Measurements from ENCODE around the gene NAALADL1. TPM values are rescaled to one million over a fixed set of nuclear protein-coding genes. Genes with fewer than 3 reads are reported as not detected.

Gene NAALADL1
- total RNA-seq, 5 donors from 2014 or later (not counting 1 experiment from before 2014, with no cell fraction given) = 10.2 to 30.1 (median 26.1) TPM

DNA sequence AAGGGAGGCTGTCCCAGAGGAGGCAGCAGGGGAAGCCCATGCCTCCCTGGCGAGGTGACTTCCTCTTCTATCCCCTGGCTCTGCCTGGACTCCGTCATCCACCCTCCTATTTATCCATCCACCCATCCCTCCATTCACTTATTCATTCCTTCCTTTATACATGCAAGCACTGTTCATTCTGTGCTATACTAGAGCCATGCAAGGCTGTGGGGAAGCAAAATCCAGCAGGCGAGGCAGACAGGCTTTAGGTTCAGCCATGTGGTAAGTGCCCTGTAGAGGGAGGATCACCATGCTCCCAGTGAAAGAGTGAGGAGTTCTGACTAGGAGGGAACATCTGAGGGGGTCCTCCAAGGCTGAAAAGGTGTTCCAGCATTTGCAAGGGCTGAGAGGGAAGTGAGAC lies 1.2 kb upstream of the NAALADL1 start:
- Mint-ChIP-seq H3K36me3 (no peaks in the 10 kb centered on the region), H3K4me3 (no peak overlapping the region), H3K4me1 (peaks cover 2 to 6% (median 4%) of the 10 kb centered on the region in 3 donors), H3K27me3 (no peaks in the 10 kb centered on the region), H3K9me3 (no peaks in the 10 kb centered on the region), H3K27ac (no peak overlapping the region)
- peaks cover 0 to 3% of the 10 kb centered on the region in 2 experiments for H3K4me1 ChIP-seq (ENCODE audit: control insufficient read depth in 1 of 2, extremely low read depth in 1 of 2, insufficient read depth in 2 of 2, low read length in 2 of 2)
- no peaks in the 10 kb centered on the region for H3K36me3 ChIP-seq (ENCODE audit: control insufficient read depth in 2 of 2, extremely low read depth in 1 of 2, insufficient read depth in 1 of 2, low read length in 1 of 2)
- no peak overlapping the region for H3K4me3 ChIP-seq (ENCODE audit: control insufficient read depth in 1 of 2, extremely low read depth in 1 of 2, low read length in 1 of 2)
- ChIA-PET POLR2A (no interaction called here), CTCF (no interaction called here)
- no CpG with 5 or more reads among the region's 3 CpGs for WGBS (ENCODE audit: insufficient coverage)
- DNase-seq (no peak), ATAC-seq (replicated peaks in 1 of 4) (no peak)
- peaks cover 0 to 12% of the 10 kb centered on the region in 2 experiments for H3K27me3 ChIP-seq (replicated peaks in 1 of 2; ENCODE audit: control insufficient read depth in 2 of 2, extremely low read depth in 1 of 2, insufficient read depth in 2 of 2, low read length in 1 of 2)
- H3K27ac ChIP-seq (ENCODE audit: low read length) = no peak overlapping the region
- no peaks in the 10 kb centered on the region for H3K9me3 ChIP-seq

DNA sequence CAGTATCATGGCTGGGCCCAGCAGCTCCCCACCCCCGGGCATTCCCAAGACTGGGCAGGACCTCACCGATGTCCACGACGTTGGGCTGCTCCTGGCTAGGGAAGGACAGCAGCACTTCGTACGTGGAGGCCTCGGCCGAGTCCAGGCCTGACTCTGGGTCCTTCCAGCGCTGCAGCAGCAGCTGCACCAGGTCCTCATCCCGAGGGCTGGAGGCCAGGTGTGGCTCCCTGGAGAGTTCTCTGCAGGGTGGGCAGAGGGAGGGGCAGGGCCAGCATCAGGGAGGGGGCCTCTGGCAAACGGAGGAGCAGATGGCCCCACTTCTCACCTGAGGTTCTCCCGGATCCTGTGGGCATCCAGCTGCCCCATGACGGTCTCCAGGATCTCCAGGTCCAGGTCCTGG lies 341 bp downstream of the NAALADL1 start:
- no peak overlapping the region for H3K4me3 Mint-ChIP-seq
- no peaks in the 10 kb centered on the region for H3K27me3 Mint-ChIP-seq
- Histone ChIP-seq H3K4me1 (ENCODE audit: control insufficient read depth in 1 of 2, extremely low read depth in 1 of 2, insufficient read depth in 2 of 2, low read length in 2 of 2) (peaks cover 8 to 17% of the 10 kb centered on the region in 2 experiments), H3K27me3 (replicated peaks in 1 of 2; ENCODE audit: control insufficient read depth in 2 of 2, extremely low read depth in 1 of 2, insufficient read depth in 2 of 2, low read length in 1 of 2) (peaks cover 0 to 16% of the 10 kb centered on the region in 2 experiments), H3K9me3 (no peaks in the 10 kb centered on the region), H3K36me3 (ENCODE audit: control insufficient read depth in 2 of 2, extremely low read depth in 1 of 2, insufficient read depth in 1 of 2, low read length in 1 of 2) (no peaks in the 10 kb centered on the region), H3K4me3 (ENCODE audit: control insufficient read depth in 1 of 2, extremely low read depth in 1 of 2, low read length in 1 of 2) (no peak overlapping the region), H3K27ac (ENCODE audit: low read length) (no peak overlapping the region)
- WGBS (ENCODE audit: insufficient coverage) = 86% methylated on average over 12 of the region's 13 CpGs
- no peaks in the 10 kb centered on the region for H3K36me3 Mint-ChIP-seq
- peaks cover 14 to 21% (median 19%) of the 10 kb centered on the region in 3 donors for H3K4me1 Mint-ChIP-seq
- POLR2A ChIA-PET = no interaction called here
- no peak for DNase-seq
- H3K9me3 Mint-ChIP-seq = no peaks in the 10 kb centered on the region
- no peak overlapping the region for H3K27ac Mint-ChIP-seq
- CTCF ChIA-PET = interaction anchor here in 1 of 2 donors (0.6 kb wide), 1 partner anchor 872 kb away, joined by 3 read pairs; the partner anchor contains the start of gene STIP1
- no peak for ATAC-seq (replicated peaks in 1 of 4)

- H3K4me3 Mint-ChIP-seq = no peak overlapping the region
- no peaks in the 10 kb centered on the region for H3K36me3 ChIP-seq (ENCODE audit: control insufficient read depth in 2 of 2, extremely low read depth in 1 of 2, insufficient read depth in 1 of 2, low read length in 1 of 2)
- H3K9me3 Mint-ChIP-seq = no peaks in the 10 kb centered on the region
- POLR2A ChIA-PET = no interaction called here
- peaks cover 8 to 17% of the 10 kb centered on the region in 2 experiments for H3K4me1 ChIP-seq (ENCODE audit: control insufficient read depth in 1 of 2, extremely low read depth in 1 of 2, insufficient read depth in 2 of 2, low read length in 2 of 2)
- H3K27me3 Mint-ChIP-seq = no peaks in the 10 kb centered on the region
- ATAC-seq (replicated peaks in 1 of 4) = no peak
- no peak overlapping the region for H3K4me3 ChIP-seq (ENCODE audit: control insufficient read depth in 1 of 2, extremely low read depth in 1 of 2, low read length in 1 of 2)
- H3K27me3 ChIP-seq (replicated peaks in 1 of 2; ENCODE audit: control insufficient read depth in 2 of 2, extremely low read depth in 1 of 2, insufficient read depth in 2 of 2, low read length in 1 of 2) = peaks cover 0 to 20% of the 10 kb centered on the region in 2 experiments
- DNase-seq = no peak
- CTCF ChIA-PET = no interaction called here
- H3K9me3 ChIP-seq = no peaks in the 10 kb centered on the region
- WGBS (ENCODE audit: insufficient coverage) = 97% methylated on average over 6 of the region's 7 CpGs
- peaks cover 15 to 23% (median 21%) of the 10 kb centered on the region in 3 donors for H3K4me1 Mint-ChIP-seq
- H3K36me3 Mint-ChIP-seq = no peaks in the 10 kb centered on the region
- no peak overlapping the region for H3K27ac ChIP-seq (ENCODE audit: low read length)
- no peak overlapping the region for H3K27ac Mint-ChIP-seq
These were observed 827 bp downstream of the NAALADL1 start for GRCh38 chr11:65057526-65057925.

- no peak overlapping the region for H3K4me3 ChIP-seq (ENCODE audit: control insufficient read depth in 1 of 2, extremely low read depth in 1 of 2, low read length in 1 of 2)
- H3K27me3 ChIP-seq (replicated peaks in 1 of 2; ENCODE audit: control insufficient read depth in 2 of 2, extremely low read depth in 1 of 2, insufficient read depth in 2 of 2, low read length in 1 of 2) = peaks cover 0 to 17% of the 10 kb centered on the region in 2 experiments
- 83% methylated on average over 4 of the region's 6 CpGs for WGBS (ENCODE audit: insufficient coverage)
- no peaks in the 10 kb centered on the region for H3K36me3 Mint-ChIP-seq
- no peaks in the 10 kb centered on the region for H3K9me3 Mint-ChIP-seq
- DNase-seq (no peak), ATAC-seq (replicated peaks in 1 of 4) (no peak)
- no peak overlapping the region for H3K4me3 Mint-ChIP-seq
- ChIA-PET CTCF (no interaction called here), POLR2A (no interaction called here)
- H3K27me3 Mint-ChIP-seq = no peaks in the 10 kb centered on the region
- H3K4me1 ChIP-seq (ENCODE audit: control insufficient read depth in 1 of 2, extremely low read depth in 1 of 2, insufficient read depth in 2 of 2, low read length in 2 of 2) = peaks cover 8 to 17% of the 10 kb centered on the region in 2 experiments
- H3K4me1 Mint-ChIP-seq = peaks cover 15 to 23% (median 21%) of the 10 kb centered on the region in 3 donors
- no peak overlapping the region for H3K27ac Mint-ChIP-seq
- no peaks in the 10 kb centered on the region for H3K36me3 ChIP-seq (ENCODE audit: control insufficient read depth in 2 of 2, extremely low read depth in 1 of 2, insufficient read depth in 1 of 2, low read length in 1 of 2)
- no peaks in the 10 kb centered on the region for H3K9me3 ChIP-seq
- no peak overlapping the region for H3K27ac ChIP-seq (ENCODE audit: low read length)
These were observed 1.4 kb downstream of the NAALADL1 start for GRCh38 chr11:65056999-65057398.

DNA sequence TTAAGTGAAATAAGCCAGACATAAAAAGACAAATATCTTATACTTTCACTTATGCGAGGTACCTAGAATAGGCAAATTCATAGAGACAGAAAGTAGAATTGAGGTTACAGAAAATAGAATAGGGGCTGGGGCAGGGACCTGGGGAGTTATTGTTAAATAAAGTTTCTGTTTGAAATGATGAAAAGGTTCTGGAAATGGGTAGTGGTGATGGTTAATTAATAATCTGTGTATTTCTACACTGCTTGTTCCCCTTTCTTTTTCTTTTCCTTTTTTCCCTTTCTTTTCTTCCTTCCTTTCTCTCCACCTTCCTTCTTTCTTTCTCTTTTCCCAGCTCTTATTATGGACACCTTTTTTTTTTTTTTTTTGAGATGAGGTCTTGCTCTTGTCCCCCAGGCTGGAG lies 2.8 kb downstream of the NAALADL1 start:
- Histone ChIP-seq H3K9me3 (no peaks in the 10 kb centered on the region), H3K27me3 (replicated peaks in 1 of 2; ENCODE audit: control insufficient read depth in 2 of 2, extremely low read depth in 1 of 2, insufficient read depth in 2 of 2, low read length in 1 of 2) (peaks cover 0 to 17% of the 10 kb centered on the region in 2 experiments), H3K4me3 (ENCODE audit: control insufficient read depth in 1 of 2, extremely low read depth in 1 of 2, low read length in 1 of 2) (no peak overlapping the region), H3K36me3 (ENCODE audit: control insufficient read depth in 2 of 2, extremely low read depth in 1 of 2, insufficient read depth in 1 of 2, low read length in 1 of 2) (no peaks in the 10 kb centered on the region), H3K27ac (ENCODE audit: low read length) (no peak overlapping the region), H3K4me1 (ENCODE audit: control insufficient read depth in 1 of 2, extremely low read depth in 1 of 2, insufficient read depth in 2 of 2, low read length in 2 of 2) (peaks cover 8 to 17% of the 10 kb centered on the region in 2 experiments)
- Mint-ChIP-seq H3K27me3 (no peaks in the 10 kb centered on the region), H3K4me1 (peaks cover 15 to 19% (median 18%) of the 10 kb centered on the region in 3 donors), H3K9me3 (no peaks in the 10 kb centered on the region), H3K4me3 (no peak overlapping the region), H3K36me3 (no peaks in the 10 kb centered on the region), H3K27ac (peak overlapping the region in 1 of 2 donors; percentile 16)
- POLR2A ChIA-PET = no interaction called here
- no CpG with 5 or more reads among the region's 1 CpG for WGBS (ENCODE audit: insufficient coverage)
- CTCF ChIA-PET = no interaction called here
- ATAC-seq (replicated peaks in 1 of 4) = no peak
- DNase-seq = no peak

DNA sequence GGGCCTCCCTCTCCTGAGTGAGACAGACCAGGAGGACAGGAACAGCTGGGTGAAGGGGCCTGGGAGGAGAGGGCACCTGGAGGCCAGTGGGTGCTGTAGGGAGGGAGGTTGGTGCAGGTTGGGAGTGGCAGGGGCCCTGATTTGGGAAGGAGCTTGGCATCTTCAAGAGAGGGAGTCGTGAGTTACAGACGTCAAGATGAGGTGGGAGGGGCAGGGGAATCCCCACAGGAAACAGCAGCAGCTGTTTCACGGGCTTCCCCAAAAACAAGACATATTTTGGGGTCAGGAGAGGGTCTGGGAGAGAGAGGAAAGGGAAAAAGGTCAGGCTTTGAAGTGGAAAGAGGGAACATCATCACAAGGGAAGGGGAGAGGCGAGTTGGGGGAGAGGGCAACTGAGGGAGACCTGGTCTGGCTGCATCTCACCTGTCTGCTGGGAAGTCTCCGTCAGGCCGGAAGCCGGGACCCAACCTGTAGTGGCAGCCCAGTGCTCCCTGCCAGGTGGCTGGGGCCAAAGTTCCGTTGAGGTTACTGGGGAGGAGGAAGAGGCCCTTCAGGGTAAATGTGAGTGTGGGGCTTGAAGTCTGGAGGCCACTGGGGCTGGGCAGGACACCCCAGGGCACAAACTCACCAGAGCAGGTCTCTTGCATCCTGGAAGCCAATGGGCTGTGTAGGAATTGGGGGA lies 4.4 kb downstream of the NAALADL1 start:
- Mint-ChIP-seq H3K4me1 (peaks cover 15 to 19% (median 18%) of the 10 kb centered on the region in 3 donors), H3K9me3 (no peaks in the 10 kb centered on the region), H3K4me3 (peak overlapping the region; percentile 60 to 73 (median 68)), H3K36me3 (no peaks in the 10 kb centered on the region), H3K27ac (peak overlapping the region; percentile 87 to 90), H3K27me3 (no peaks in the 10 kb centered on the region)
- Histone ChIP-seq H3K36me3 (ENCODE audit: control insufficient read depth in 2 of 2, extremely low read depth in 1 of 2, insufficient read depth in 1 of 2, low read length in 1 of 2) (no peaks in the 10 kb centered on the region), H3K27ac (ENCODE audit: low read length) (peak overlapping the region; percentile 19), H3K4me1 (ENCODE audit: control insufficient read depth in 1 of 2, extremely low read depth in 1 of 2, insufficient read depth in 2 of 2, low read length in 2 of 2) (peaks cover 8 to 17% of the 10 kb centered on the region in 2 experiments), H3K9me3 (no peaks in the 10 kb centered on the region), H3K4me3 (ENCODE audit: control insufficient read depth in 1 of 2, extremely low read depth in 1 of 2, low read length in 1 of 2) (peak overlapping the region in 1 of 2 donors; percentile 4), H3K27me3 (replicated peaks in 1 of 2; ENCODE audit: control insufficient read depth in 2 of 2, extremely low read depth in 1 of 2, insufficient read depth in 2 of 2, low read length in 1 of 2) (peaks cover 0 to 17% of the 10 kb centered on the region in 2 experiments)
- peak in 26 of 35 experiments; percentile 9 to 65 (median 22) for DNase-seq
- WGBS (ENCODE audit: insufficient coverage) = 17% methylated on average over 8 of the region's 8 CpGs
- ChIA-PET POLR2A (no interaction called here), CTCF (no interaction called here)
- peak; percentile 48 to 89 (median 64) for ATAC-seq (replicated peaks in 1 of 4)
